Hepatocyte (in vitro differentiated cells): ENCODE data around the gene TXN. TPM values are rescaled to one million over a fixed set of nuclear protein-coding genes. Genes with fewer than 3 reads are reported as not detected.

Experiments
- DNase-seq: peaks from one replicate; pipeline ENCODE4 v3.0.0-alpha.2; 2016; ENCODE audit warnings: low spot score
- H2AFZ ChIP-seq: fragments of 200-600 bp; sonication (generic); 2 replicates; pipeline ENCODE4 v1.6.0; 2016; ENCODE audit warnings: antibody characterized with exemption, mild to moderate bottlenecking
- H3K27ac ChIP-seq: fragments of 200-600 bp; sonication (generic); 2 replicates; pipeline ENCODE4 v1.5.1; 2016; ENCODE audit warnings: mild to moderate bottlenecking
- H3K27me3 ChIP-seq: fragments of 200-600 bp; sonication (generic); 2 replicates; pipeline ENCODE4 v1.6.1; 2016
- H3K36me3 ChIP-seq: fragments of 200-600 bp; sonication (generic); replicated peaks from 2 replicates; pipeline ENCODE4 v1.5.1; 2016; ENCODE audit warnings: low read depth; ENCODE audit not compliant: insufficient read depth
- H3K4me1 ChIP-seq: fragments of 200-600 bp; sonication (generic); 2 replicates; pipeline ENCODE4 v1.5.1; 2016; ENCODE audit warnings: mild to moderate bottlenecking, moderate library complexity; ENCODE audit not compliant: insufficient read depth
- H3K4me2 ChIP-seq: fragments of 200-600 bp; sonication (generic); 2 replicates; pipeline ENCODE4 v1.6.0; 2016
- H3K4me3 ChIP-seq: fragments of 200-600 bp; sonication (generic); 2 replicates; pipeline ENCODE4 v1.5.1; 2016; ENCODE audit warnings: mild to moderate bottlenecking
- H3K79me2 ChIP-seq: fragments of 200-600 bp; sonication (generic); 2 replicates; pipeline ENCODE4 v1.6.0; 2017; ENCODE audit warnings: mild to moderate bottlenecking
- H3K9me2 ChIP-seq: fragments of 200-600 bp; sonication (generic); replicated peaks from 2 replicates; pipeline ENCODE4 v1.6.0; 2017; ENCODE audit warnings: mild to moderate bottlenecking; ENCODE audit not compliant: insufficient read depth
- H3K9me3 ChIP-seq: fragments of 200-600 bp; sonication (generic); 2 replicates; pipeline ENCODE4 v1.5.1; 2016; ENCODE audit warnings: low read depth, mild to moderate bottlenecking
- H4K20me1 ChIP-seq: fragments of 200-600 bp; sonication (generic); 2 replicates; pipeline ENCODE4 v1.6.0; 2016; ENCODE audit warnings: mild to moderate bottlenecking; ENCODE audit not compliant: insufficient read depth, poor library complexity, severe bottlenecking
- CTCF ChIP-seq: fragments of 200-600 bp; sonication (generic); IDR thresholded peaks from 2 replicates; pipeline ENCODE4 v1.5.1; 2016; ENCODE audit warnings: antibody characterized with exemption, mild to moderate bottlenecking; ENCODE audit not compliant: poor library complexity
- EZH2 ChIP-seq: fragments of 200-600 bp; sonication (generic); IDR thresholded peaks from 2 replicates; pipeline ENCODE4 v1.6.1; 2016; ENCODE audit warnings: antibody characterized with exemption, mild to moderate bottlenecking, borderline replicate concordance
- EZH2phosphoT487 ChIP-seq: fragments of 200-600 bp; sonication (generic); IDR thresholded peaks from one replicate; pipeline ENCODE4 v1.6.1; 2018; ENCODE audit warnings: antibody characterized with exemption, mild to moderate bottlenecking, low read depth, moderate library complexity; ENCODE audit not compliant: unreplicated experiment, severe bottlenecking
- WGBS: methylation state at CpG from one replicate; pipeline ENCODE4 v1.1.6; 2016; ENCODE audit warnings: low lambda C conversion rate; ENCODE audit errors: missing lambda C conversion rate; 5-methylcytosine and 5-hydroxymethylcytosine counted together
- polyA plus RNA-seq: library from polyadenylated mRNA; unstranded; fragments of >200 nt; fragmentation: Nextera tagmentation; extraction: Ambion mirVana; gene quantifications from 2 replicates; pipeline ENCODE4 v1.2.1, GENCODE V29; 2016
- total RNA-seq: library from RNA; depleted of rRNA; stranded (reverse); fragments of >200 nt; gene quantifications from 2 replicates; pipeline ENCODE4 v1.2.3, GENCODE V29; 2014

Gene TXN
- total and polyA plus RNA-seq, 2 experiments from 2014 or later, result 195 to 416 TPM

- H3K4me1 ChIP-seq, result no peaks in the 10 kb centered on the region
- H3K27ac ChIP-seq, result no peak overlapping the region
- no peak overlapping the region for H2AFZ ChIP-seq
- no peaks in the 10 kb centered on the region for H3K36me3 ChIP-seq
- no peaks in the 10 kb centered on the region for H3K9me3 ChIP-seq
- no peaks in the 10 kb centered on the region for H3K27me3 ChIP-seq
- H3K4me2 ChIP-seq, result no peak overlapping the region
- no peak for DNase-seq
- no peak overlapping the region for H3K4me3 ChIP-seq
- H4K20me1 ChIP-seq, result no peaks in the 10 kb centered on the region
- WGBS, result 68% methylated on average over 3 of the region's 3 CpGs
- no peak for TF ChIP-seq EZH2
- TF ChIP-seq CTCF, result no peak
- TF ChIP-seq EZH2phosphoT487, result no peak
- no peaks in the 10 kb centered on the region for H3K79me2 ChIP-seq
- H3K9me2 ChIP-seq, result no peaks in the 10 kb centered on the region
Observed at GRCh38 chr9:110270211-110270995, 14.1 kb upstream of the TXN start.

GRCh38 chr9:110266795-110267194 is 10.5 kb upstream of the TXN start:
- 78% methylated on average over 1 of the region's 1 CpG for WGBS

GRCh38 chr9:110261632-110262031 is 5.3 kb upstream of the TXN start:
- Histone ChIP-seq H4K20me1 (no peaks in the 10 kb centered on the region), H3K36me3 (no peaks in the 10 kb centered on the region), H3K79me2 (peaks cover 2% of the 10 kb centered on the region), H3K27me3 (no peaks in the 10 kb centered on the region), H2AFZ (no peak overlapping the region), H3K4me3 (no peak overlapping the region), H3K9me2 (no peaks in the 10 kb centered on the region), H3K9me3 (no peaks in the 10 kb centered on the region), H3K4me2 (no peak overlapping the region), H3K4me1 (peaks cover 13% of the 10 kb centered on the region), H3K27ac (no peak overlapping the region)
- no peak for DNase-seq
- TF ChIP-seq EZH2, result no peak
- no peak for TF ChIP-seq EZH2phosphoT487
- no peak for TF ChIP-seq CTCF
- WGBS, result 77% methylated on average over 5 of the region's 5 CpGs

More at GRCh38 chr9:110266795-110267194, 10.5 kb upstream of the TXN start:
- Histone ChIP-seq H3K27me3 (no peaks in the 10 kb centered on the region), H3K79me2 (no peaks in the 10 kb centered on the region), H3K9me2 (no peaks in the 10 kb centered on the region), H2AFZ (no peak overlapping the region), H3K4me3 (no peak overlapping the region), H4K20me1 (no peaks in the 10 kb centered on the region), H3K36me3 (no peaks in the 10 kb centered on the region), H3K27ac (no peak overlapping the region), H3K4me2 (no peak overlapping the region), H3K9me3 (no peaks in the 10 kb centered on the region), H3K4me1 (no peaks in the 10 kb centered on the region)
- no peak for DNase-seq
- no peak for TF ChIP-seq CTCF
- no peak for TF ChIP-seq EZH2
- TF ChIP-seq EZH2phosphoT487, result no peak

- Histone ChIP-seq H4K20me1 (no peaks in the 10 kb centered on the region), H3K27me3 (no peaks in the 10 kb centered on the region), H3K36me3 (no peaks in the 10 kb centered on the region), H3K27ac (no peak overlapping the region), H3K9me2 (no peaks in the 10 kb centered on the region), H2AFZ (no peak overlapping the region), H3K79me2 (peaks cover 4% of the 10 kb centered on the region), H3K4me2 (peak overlapping the region; percentile 34), H3K4me3 (no peak overlapping the region), H3K4me1 (peaks cover 13% of the 10 kb centered on the region), H3K9me3 (no peaks in the 10 kb centered on the region)
- DNase-seq, result no peak
- TF ChIP-seq EZH2 (no peak), CTCF (no peak)
- WGBS, result 40% methylated on average over 4 of the region's 4 CpGs
Observed at GRCh38 chr9:110260911-110261310, 4.6 kb upstream of the TXN start.
